GM19397 (cell line): ENCODE results near the gene PTPN20.

ENCODE experiments used
- ATAC-seq: cut with Tn5 transposase; IDR thresholded peaks from one replicate; pipeline ENCODE4 v1.9.1; 2021; ENCODE audit warnings: mild to moderate bottlenecking, moderate library complexity; ENCODE audit not compliant: unreplicated experiment

The PTPN20 gene

DNA sequence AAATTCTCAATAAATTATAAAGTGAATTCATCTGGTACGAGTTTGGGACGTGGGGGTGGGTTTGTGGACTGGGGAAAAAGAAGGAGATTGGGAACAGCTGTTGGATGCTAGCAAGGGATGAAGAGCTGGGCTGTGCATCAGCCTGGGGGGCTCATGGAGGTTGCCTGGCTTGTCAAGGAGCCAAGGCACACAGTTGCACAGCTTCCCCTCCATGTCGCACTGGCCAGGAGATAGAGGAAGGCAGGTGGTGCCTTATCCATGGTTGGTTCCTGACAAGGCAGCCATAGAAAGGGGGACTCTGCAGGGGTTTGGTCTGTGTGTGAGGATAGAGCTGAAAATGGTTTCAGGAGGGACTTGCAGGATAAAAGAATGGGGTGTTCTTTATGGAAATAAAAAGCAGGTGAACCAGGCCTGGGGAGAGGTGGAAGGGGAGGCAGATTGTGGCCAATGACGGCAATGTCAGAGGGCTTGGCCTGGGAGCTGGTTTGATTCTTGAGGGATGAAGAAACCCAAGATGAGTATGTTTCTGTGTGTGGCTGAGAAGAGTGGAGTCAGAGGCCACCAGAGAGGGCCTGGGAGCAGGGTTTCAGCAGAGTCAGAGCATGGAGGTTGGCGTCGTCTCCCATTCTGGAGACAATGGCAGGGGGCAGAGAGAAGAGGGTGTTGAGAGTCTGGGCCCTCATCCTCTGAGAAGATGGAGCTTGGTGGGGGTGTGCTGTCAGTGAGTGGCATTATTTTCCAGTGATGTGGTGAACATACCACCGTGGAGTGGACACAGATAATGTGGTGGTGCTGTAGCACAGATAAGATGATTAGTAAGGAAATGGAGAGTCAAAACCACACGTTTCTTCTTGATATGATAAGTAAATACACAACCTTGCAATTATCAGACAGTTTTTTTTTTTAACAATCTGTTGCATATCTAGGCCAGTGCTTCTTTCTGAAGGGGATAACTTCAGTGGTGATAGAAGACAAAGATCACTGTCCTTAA lies 108.2 kb downstream of the PTPN20 start:
- ATAC-seq: no peak

DNA sequence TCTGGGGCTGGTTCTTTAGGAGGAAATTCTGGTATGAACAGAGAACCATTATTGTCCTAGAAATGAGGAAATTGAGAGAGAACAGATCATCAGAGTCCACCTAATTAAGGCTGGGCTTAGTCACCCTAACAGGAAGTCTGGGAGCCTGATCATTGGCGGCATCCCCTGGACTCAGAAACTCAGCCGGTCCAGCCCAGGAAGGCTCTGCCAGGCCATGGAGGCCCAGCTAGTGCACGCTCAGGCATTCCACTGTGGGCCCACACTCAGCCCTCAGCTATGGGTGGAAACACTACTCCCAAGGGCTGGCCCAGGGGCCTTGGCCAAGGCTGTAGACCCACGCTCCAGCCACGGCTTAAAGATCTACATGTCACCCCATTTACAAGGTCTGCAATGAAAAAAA lies 109.2 kb downstream of the PTPN20 start:
- no peak for ATAC-seq

DNA sequence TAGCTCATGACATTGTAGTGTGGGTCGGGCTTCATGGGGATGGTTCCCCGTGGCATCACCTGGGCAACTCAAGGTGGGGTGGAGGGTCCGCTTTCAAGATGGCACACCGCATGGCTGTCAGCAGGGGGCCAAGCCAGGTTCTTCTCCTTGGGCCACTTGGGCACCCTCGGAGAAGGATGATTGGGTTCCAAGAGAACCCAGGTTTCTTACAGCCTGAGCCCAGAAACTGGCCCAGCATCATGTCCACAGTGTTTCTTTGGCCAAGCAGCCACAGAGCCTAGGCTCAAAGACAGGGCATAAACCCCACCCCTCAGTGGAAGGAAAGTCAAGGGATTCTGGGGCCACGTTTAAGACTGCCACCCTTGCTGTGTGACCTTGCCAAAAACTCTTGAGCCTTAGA lies 110.6 kb downstream of the PTPN20 start:
- no peak for ATAC-seq

DNA sequence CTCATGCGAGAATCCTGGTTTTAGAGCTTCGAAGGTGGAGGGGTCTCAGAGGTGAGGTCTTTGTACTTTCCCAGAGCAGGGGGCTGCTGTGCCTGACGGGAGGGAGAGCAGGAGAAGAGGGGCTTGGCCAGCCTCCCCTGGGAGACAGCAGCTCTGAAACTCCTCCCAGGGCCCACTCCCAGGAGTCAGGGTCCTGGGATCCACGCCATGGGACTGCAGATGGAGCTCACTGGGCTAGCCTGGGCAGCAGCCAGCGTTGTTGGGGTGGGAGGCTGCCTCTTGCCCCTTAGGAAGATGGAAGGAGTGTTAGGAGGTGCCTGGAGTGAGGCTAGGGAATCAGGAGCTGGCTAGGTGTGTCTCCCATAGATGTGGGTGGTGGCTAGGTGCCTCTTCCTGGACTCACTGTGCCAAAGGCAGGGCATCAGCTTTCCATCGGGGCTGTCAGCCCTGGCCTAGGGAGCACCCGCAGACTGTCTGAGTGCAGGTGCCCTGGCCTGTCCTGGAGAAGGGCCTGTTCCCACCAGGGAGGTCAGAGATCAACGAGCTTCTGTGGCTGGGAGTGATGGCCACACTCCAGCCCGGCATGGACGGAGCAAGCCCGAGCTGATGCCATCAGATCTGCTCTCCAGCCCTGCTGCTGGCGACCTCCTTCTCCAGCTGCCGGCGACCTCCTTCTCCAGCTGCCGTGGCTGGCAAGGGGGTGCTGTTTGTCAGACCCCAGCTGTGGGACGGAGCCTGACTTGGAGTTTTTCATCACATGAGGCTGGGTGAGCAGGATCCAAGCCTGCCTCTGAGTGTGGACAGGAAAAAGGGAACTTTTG lies 111.3 kb downstream of the PTPN20 start:
- no peak for ATAC-seq

DNA sequence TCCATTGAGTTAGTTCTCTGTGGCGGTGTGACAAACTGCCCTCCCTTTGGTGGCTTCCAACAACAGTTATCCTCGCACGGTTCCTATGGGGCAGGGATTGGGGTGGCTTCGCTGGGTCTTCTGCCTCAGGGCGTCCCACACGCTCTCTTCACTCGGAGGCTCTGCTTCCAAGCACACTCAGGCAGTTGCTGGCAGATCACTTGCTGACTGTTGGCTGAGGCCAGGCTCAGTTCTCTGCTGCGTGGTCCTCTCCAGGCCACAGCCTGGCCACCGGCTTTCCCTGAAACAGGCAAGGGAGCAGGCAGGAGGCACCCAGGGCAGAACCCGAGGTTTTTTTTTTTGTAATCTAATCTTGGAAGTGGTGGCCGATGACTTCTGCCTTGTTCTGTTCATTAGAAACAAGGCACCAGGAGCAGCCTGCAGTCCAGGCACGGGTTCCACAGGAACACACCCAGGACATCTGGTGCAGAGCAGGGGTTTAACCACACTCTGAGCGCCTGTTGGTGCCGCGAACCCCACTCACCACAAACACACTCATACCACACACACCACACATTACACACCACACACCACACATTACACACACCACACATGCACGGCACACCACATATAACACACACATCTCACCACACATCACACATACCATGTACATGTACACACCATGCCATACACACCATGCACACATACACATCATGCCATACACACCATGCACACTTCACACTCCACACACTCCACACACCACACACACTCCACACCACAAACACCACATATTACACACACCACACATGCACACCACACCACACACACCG lies 112.2 kb downstream of the PTPN20 start:
- no peak for ATAC-seq

DNA sequence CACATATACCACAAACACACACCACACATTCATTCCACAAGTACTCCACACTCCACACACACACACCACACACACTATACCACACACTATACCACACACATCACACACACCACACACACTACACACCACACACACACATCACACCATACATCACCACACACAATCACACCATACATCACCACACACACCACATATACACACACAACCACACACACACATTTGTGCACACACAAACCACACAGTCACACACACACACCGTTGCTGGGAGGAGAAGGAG lies 112.8 kb downstream of the PTPN20 start:
- ATAC-seq: no peak

DNA sequence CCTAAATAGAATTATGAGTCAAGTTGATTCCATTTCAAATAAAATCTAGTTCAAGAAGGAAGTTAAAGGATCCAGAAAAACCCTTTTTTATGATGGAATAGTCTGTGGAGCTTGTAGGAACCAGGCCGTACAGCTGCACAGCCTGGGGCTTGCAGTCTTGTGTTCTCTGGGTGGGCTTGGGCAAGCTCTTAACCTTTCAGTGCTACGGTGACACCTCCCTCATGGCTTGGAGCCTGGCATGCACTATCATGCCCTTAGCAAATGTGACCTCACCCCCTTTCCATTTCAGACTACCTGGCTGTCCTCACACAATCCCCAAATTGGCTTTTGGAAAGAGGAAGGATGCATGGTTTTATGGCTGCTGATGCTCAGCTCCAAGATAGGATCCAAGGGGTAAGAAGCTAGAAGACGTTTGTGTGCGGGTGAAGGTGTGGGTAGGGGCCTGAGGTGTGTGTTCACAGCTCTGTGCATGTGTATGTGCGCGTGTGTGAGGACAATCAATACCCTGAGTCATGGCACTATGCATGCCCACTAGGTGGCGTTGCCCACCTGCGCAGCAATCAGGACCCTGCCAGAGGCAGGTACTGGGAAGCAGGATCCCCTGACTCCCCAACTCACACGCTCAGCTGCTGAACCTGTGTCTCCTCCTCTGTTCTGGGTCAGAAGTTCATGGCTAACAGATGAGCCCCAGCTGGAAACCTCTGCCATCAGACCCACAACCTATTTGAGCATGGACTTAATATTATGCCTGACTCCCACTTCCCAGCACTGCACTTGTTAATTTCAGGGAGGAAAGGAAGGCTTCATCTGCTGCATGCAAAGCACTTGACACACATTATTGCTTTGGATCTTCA lies 113.4 kb downstream of the PTPN20 start:
- no peak for ATAC-seq

DNA sequence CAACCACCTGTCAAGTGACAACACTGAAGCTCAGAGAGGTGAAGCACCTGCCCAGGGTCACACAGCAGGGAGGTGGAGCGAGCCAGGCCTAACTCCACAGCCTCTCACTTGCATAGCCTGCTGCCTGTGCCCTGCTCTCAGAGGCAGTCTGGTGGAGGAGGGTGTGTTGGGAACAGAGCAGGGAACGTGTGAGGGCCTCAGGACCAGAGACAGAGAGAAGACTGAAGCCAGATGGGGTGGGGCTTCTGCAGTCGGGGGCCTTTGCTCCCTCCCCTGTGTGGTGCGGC lies 114.0 kb downstream of the PTPN20 start:
- ATAC-seq: no peak

DNA sequence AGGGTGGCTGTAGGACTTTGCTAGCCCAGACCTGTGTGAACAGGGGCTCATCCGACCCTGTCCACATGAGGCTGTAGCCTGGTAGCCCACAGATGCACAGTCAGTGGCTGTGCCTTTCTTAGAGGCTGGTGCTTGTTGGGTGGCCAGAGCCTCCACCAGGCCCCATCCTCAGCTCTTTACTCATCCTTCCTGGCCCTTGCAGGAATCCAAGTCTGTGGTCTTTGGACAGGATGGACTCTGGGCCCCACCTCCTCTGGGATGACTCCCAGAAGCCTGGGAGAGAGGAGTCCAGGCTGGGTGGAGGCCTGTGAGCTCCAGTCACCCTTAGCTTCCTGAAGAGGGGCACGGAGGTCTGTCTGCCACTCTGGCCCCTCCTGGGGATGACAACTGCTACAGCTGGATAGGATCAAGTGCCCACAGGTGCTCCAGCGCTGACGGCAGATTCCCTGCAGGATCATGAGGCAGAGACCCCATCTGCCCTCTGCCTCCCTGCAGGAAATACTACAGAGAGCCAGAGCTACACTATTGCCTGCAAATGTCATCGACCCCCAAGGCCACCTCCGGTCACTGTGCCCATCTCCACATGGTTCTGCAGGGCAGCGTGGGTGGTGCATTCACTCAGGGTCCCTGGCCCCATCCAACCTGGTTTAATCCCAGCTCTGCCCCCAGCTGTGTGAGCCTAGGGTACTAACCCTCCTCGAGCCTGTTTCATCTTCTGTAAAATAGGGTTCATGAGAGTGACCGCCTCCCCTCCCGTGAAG lies 114.5 kb downstream of the PTPN20 start:
- ATAC-seq: no peak

DNA sequence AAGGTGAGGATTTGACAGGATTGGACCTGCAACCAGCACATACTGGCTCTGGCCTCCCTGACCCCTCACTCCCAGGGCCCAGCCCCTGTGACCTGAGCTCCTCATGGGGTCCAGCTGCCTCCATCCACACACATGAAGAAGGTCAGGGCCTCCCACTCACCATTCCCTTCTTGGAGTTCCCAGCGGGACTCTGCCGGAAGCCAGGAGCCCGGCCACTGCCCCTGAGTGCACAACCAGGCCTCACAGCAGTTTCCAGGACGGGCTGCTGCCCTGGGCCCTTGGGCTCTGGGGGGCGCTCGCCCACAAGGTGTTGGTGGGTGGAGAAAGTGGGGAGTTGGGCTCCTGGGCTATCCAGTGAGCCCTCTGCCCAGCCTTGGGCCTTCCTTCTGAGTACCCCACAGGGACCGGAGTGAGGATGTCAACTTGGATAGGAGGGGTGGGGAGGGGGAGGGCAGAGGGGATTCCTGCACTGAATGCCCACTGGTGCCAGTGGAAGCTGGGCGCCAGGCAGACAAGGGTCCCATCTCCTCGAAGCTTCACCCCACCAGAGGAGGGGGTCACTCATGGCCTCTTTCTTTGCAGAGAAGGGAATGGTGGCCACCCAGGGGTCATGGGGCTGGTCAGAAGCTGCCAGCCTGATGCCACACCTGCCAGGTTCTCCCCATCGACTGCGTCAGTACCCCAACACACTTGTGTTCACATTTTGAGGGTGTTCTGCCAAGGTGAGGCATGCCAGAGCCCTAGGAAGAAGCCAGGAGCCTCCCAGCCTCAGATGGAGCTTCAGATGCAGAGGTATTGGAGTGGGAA lies 115.3 kb downstream of the PTPN20 start:
- no peak for ATAC-seq

DNA sequence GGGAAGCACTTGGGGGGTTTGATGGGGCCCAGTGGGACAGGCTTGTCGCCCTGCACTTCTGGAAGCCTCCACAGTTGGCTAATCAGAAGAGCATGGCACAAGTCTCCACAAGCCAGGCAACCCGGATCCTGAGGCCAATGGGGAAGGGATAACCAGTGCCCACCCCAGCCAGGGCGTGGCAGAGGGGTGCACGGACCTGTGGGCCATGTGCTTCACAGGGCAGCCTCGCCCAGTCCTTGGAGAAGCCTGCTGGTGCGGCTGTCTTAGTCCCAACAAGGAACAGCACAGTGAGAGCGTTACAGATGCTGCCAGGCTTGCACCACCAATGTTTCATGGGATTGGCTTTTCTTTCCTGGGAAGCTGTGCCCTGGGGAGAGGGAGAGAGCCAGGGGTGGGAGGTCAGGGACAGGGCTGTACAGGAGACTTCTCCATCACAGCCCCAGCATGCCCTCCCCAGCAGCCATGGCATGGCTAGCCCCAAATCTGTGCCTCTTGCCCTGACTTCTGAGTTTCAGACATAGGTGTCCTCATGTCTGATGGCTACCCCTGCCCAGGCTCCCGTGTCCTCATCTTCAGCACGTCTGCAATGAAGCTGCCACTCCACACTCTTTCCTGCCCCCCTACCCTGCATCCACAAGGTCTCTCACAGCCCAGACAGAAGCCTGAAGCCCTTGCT lies 116.0 kb downstream of the PTPN20 start:
- ATAC-seq: no peak

DNA sequence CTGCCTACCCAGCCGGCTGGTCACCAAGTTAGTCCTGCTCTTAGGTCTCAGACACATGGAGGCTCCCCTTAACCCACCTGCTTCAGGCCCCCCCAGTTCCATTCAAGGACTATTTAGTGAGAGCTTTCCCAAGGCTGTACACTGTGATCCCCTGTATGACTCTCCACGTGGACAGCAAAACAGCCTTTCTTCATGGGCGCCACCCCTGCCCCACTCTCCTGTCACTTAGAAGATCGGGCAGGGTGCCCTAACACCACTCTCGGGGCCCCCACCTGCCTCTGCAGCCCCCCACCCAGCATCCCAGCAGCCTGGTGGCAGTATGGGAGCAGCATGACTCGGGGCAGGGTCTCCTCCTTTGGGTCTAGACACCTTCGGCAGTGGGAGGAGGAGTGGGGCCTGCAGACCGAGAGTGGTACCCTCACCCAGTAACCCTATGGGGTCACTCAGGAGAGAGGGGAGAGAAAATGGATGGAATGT lies 116.6 kb downstream of the PTPN20 start:
- no peak for ATAC-seq

DNA sequence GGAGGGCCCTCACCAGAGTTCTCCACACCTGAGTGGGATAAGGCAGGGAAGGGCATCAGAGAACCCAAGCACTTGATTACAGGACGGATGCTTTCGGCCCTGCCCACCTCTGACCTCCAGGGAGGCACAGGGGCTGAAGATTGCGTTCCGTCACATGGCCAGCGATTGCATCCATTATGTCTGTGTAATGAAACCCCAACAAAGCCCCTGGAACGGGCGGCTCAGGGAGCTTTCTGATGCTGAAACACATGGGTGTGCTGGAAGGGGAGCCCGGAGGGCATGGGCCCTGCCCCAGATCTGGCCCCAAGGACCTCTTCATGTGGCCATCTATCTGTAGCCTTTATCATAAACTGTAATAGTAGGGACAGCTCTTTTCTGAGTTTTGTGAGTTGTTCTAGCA lies 117.2 kb downstream of the PTPN20 start:
- no peak for ATAC-seq

DNA sequence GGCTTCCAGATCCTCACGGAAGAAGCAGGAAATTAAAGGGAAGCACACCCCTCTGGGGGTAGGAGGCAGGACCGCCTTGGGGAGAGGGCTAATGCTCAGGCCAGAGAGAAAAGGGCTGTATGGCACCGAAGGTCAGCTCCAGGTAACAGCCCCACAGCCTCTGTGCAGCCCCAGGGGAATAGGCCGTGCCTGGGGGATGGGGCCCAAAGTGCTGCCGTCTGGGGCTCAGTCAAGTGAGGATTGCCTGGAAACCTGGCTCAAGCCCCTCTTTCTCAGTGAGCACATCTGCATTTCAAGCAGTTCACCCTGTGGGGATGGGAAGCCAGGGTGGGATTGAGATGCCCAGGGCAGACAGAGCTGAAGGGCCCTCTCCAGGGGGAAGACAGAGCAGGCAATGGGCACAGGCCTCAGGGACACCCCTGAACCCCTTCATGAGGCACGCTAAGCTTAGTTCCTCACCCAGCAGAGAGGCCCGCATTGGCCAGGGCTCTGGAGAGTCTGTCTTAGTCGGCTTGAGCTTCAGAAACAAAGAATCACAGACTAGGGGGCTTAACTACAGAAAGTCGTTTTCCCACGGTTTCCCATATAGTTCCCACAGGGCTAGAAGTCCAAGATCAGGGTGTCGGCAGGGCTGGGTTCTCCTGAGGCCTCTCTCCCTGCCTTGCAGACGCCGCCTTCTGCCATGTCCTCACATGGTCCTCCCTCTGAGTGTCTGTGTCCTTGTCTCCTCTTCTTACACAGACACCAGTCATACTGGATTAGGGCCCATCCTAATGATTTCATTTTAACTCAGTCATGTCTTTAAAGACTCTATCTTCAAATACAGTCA lies 118.2 kb downstream of the PTPN20 start:
- no peak for ATAC-seq

DNA sequence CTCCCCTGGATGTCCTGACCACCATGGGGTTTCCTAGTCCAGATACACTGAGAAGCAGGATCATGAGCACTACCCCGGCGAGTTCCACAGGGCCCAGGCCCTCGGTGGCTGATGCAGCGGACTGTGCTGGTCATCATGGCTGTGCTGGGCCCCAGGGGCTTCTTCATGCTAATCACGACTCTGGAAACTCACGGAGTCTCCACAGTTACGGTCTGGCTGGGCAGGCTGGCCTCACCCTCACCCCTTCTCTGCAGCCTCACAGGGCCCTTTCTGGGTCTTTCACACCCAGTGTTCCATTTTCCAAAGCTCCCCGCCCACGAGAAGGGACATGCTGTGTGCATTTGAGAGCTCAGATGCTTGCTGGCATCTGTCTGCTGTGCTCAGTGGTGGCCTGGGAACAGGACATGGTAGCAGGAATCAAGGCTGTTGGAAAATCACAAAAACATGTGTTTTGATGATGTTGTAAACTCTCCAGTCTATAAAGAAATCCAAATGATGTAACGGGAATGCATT lies 119.0 kb downstream of the PTPN20 start:
- ATAC-seq: no peak

DNA sequence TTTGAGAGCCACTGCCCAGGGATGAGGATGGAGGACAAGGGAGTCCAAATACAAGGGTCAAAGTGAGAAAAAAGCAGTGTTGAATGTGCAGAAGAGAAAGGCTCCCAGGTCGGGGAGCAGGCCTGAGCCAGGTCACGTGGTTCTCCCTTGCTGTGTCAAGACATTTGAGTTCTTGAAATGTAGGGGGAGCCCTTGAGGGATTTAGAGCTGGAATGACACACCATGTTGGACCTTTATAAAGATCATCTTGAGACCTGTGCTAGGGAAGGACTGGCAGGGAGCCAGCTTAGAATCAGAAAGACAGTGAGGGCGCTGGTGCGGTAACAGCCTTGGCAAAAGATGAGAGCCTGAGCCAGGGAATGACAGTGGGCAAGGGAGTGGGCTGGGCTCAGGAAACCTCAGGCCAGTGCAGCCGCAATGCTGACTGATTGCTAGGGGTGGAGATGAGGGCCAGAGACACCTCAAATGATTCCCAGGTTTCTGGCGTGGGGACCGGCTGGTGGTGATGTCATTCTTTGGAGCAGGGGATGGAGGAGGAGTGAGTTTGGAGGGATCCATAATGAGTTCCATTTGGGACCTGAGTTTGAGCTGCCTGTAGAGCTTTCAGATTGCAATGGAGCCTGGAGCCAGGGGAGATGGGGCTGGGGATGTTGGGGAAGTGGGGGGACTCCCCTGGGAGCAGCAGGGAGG lies 120.1 kb downstream of the PTPN20 start:
- no peak for ATAC-seq
